H1 (cell line): Measurements from ENCODE around the gene STK11IP. TPM values are rescaled to one million over a fixed set of nuclear protein-coding genes. Genes with fewer than 3 reads are reported as not detected.

Source experiments
- CTCF ChIA-PET: fragments of 300-600 bp; sonication (Branson Sonifier 250); formaldehyde crosslinking; loops from one replicate; lab custom pipeline; 2021; ENCODE audit not compliant: partially characterized antibody; lab: Charles Lee
- POLR2A ChIA-PET: fragments of 300-600 bp; sonication (Branson Sonifier 250); formaldehyde crosslinking; loops from one replicate; lab custom pipeline; 2021; ENCODE audit warnings: inconsistent platforms; ENCODE audit not compliant: partially characterized antibody; lab: Charles Lee
- DNase-seq, 2 experiments: peaks; one replicate each; pipeline versions ENCODE4 v3.0.0 to v3.0.0-alpha.2; 2010 to 2022; ENCODE audit warnings: low spot score in 2 of 2, low read depth in 1 of 2, mixed read lengths in 1 of 2
- FAIRE-seq: peaks from 2 replicates; lab custom pipeline; 2011; peaks lifted over from hg19 to GRCh38; lab: Jason Lieb, UNC
- H2AFZ ChIP-seq: 2 replicates; pipeline ENCODE4 v1.8.1; 2012; ENCODE audit warnings: low read length, inconsistent platforms
- H2AK5ac ChIP-seq: 2 replicates; pipeline ENCODE4 v1.6.1; 2013; ENCODE audit warnings: low read depth, low read length
- H2BK120ac ChIP-seq: replicated peaks from 2 replicates; pipeline ENCODE3; 2013; ENCODE audit warnings: low read depth, low read length, inconsistent platforms
- H2BK12ac ChIP-seq: 2 replicates; pipeline ENCODE4 v1.6.1; 2013; ENCODE audit warnings: low read depth, low read length
- H2BK15ac ChIP-seq: 2 replicates; pipeline ENCODE4 v1.6.1; 2013; ENCODE audit warnings: low read length
- H2BK20ac ChIP-seq: 2 replicates; pipeline ENCODE4 v1.6.1; 2013; ENCODE audit warnings: low read length
- H2BK5ac ChIP-seq: 2 replicates; pipeline ENCODE4 v1.6.1; 2013; ENCODE audit warnings: low read depth, low read length
- H3K14ac ChIP-seq: 2 replicates; pipeline ENCODE4 v1.6.1; 2013; ENCODE audit warnings: inconsistent platforms; ENCODE audit not compliant: insufficient read length
- H3K18ac ChIP-seq: 2 replicates; pipeline ENCODE4 v1.6.1; 2013; ENCODE audit warnings: low read length; ENCODE audit errors: extremely low read depth
- H3K23ac ChIP-seq: 2 replicates; pipeline ENCODE4 v1.6.1; 2013; ENCODE audit warnings: inconsistent platforms; ENCODE audit not compliant: insufficient read length
- H3K23me2 ChIP-seq: 2 replicates; pipeline ENCODE4 v1.6.1; 2013; ENCODE audit warnings: low read depth, low read length
- H3K27ac ChIP-seq: 2 replicates; pipeline ENCODE4 v1.6.1; 2011; ENCODE audit warnings: low read depth, low read length, inconsistent platforms
- H3K27me3 ChIP-seq, 4 experiments: replicated peaks in 1 of 4; 1 replicate in 1 of 4; 2 replicates in 3 of 4; pipeline versions ENCODE4 v1.6.1 to v1.8.1; 2011 to 2013; ENCODE audit warnings: low read length in 3 of 4, mild to moderate bottlenecking in 3 of 4, inconsistent platforms in 2 of 4, mixed read lengths in 2 of 4, moderate library complexity in 1 of 4; ENCODE audit not compliant: control insufficient read depth in 3 of 4, insufficient read depth in 3 of 4; ENCODE audit errors: extremely low read depth in 1 of 4
- H3K36me3 ChIP-seq, 4 experiments: 2 replicates each; pipeline versions ENCODE4 v1.6.1 to v1.8.1; 2011 to 2013; ENCODE audit warnings: mild to moderate bottlenecking in 4 of 4, low read length in 3 of 4, moderate library complexity in 2 of 4, control low read depth in 1 of 4, inconsistent platforms in 1 of 4; ENCODE audit not compliant: insufficient read depth in 4 of 4, control insufficient read depth in 2 of 4
- H3K4ac ChIP-seq: replicated peaks from 2 replicates; pipeline ENCODE3; 2013; ENCODE audit warnings: low read length, low read depth, mixed read lengths, inconsistent platforms; ENCODE audit not compliant: insufficient read length
- H3K4me1 ChIP-seq, 4 experiments: replicated peaks in 1 of 4; 1 replicate in 1 of 4; 2 replicates in 3 of 4; pipeline versions ENCODE4 v1.6.1 to v1.8.1; 2011 to 2013; ENCODE audit warnings: low read length in 3 of 4, inconsistent platforms in 2 of 4, mixed read lengths in 1 of 4; ENCODE audit not compliant: insufficient read depth in 4 of 4, control insufficient read depth in 3 of 4
- H3K4me2 ChIP-seq, 2 experiments: 2 replicates each; pipeline versions ENCODE4 v1.6.1 to v1.8.1; 2011 to 2013; ENCODE audit warnings: low read depth in 2 of 2, low read length in 2 of 2, control low read depth in 1 of 2, inconsistent platforms in 1 of 2, mild to moderate bottlenecking in 1 of 2; ENCODE audit not compliant: insufficient read depth in 1 of 2
- H3K4me3 ChIP-seq, 4 experiments: fragments of 200-600, 300-600 bp in 1 of 4; sonication (generic), shearing (Covaris generic), sonication (Bioruptor Twin) in 1 of 4; 2 replicates each; pipeline versions ENCODE4 v1.5.1 to v1.8.1; 2011 to 2016; ENCODE audit warnings: low read length in 4 of 4, low read depth in 3 of 4, control low read depth in 2 of 4, inconsistent platforms in 2 of 4, mild to moderate bottlenecking in 2 of 4, mixed read lengths in 1 of 4, moderate library complexity in 1 of 4; ENCODE audit not compliant: insufficient read depth in 2 of 4; ENCODE audit errors: extremely low read depth in 1 of 4
- H3K56ac ChIP-seq: replicated peaks from 2 replicates; pipeline ENCODE3; 2013; ENCODE audit warnings: low read depth, mild to moderate bottlenecking, mixed read lengths, low read length, inconsistent platforms; ENCODE audit not compliant: insufficient read length
- H3K79me1 ChIP-seq: 2 replicates; pipeline ENCODE4 v1.6.1; 2013; ENCODE audit warnings: low read depth, low read length, control low read depth
- H3K79me2 ChIP-seq, 2 experiments: 2 replicates each; pipeline versions ENCODE4 v1.6.1 to v1.8.1; 2012 to 2013; ENCODE audit warnings: low read length in 2 of 2, mild to moderate bottlenecking in 2 of 2, inconsistent platforms in 1 of 2; ENCODE audit not compliant: insufficient read depth in 2 of 2, control insufficient read depth in 1 of 2
- H3K9ac ChIP-seq, 4 experiments: replicated peaks in 1 of 4; 1 replicate in 1 of 4; 2 replicates in 3 of 4; pipeline versions ENCODE4 v1.6.1 to v1.8.1; 2011 to 2013; ENCODE audit warnings: low read depth in 3 of 4, low read length in 3 of 4, control low read depth in 2 of 4, mild to moderate bottlenecking in 2 of 4, moderate library complexity in 2 of 4, inconsistent platforms in 1 of 4; ENCODE audit errors: extremely low read depth in 1 of 4
- H3K9me3 ChIP-seq, 2 experiments: 2 replicates each; pipeline versions ENCODE4 v1.6.1 to v1.8.1; 2012 to 2013; ENCODE audit warnings: mild to moderate bottlenecking in 2 of 2, moderate library complexity in 2 of 2, control low read depth in 1 of 2, inconsistent platforms in 1 of 2, low read depth in 1 of 2, low read length in 1 of 2, mixed read lengths in 1 of 2; ENCODE audit not compliant: insufficient read depth in 2 of 2
- H4K20me1 ChIP-seq, 2 experiments: replicated peaks in 1 of 2; 2 replicates each; pipeline versions ENCODE3 to v1.8.1; 2011 to 2013; ENCODE audit warnings: inconsistent platforms in 2 of 2, low read length in 2 of 2, mild to moderate bottlenecking in 1 of 2; ENCODE audit not compliant: insufficient read depth in 2 of 2, control insufficient read depth in 1 of 2
- H4K5ac ChIP-seq: 2 replicates; pipeline ENCODE4 v1.6.1; 2013; ENCODE audit warnings: low read length, low read depth, mixed read lengths, inconsistent platforms; ENCODE audit not compliant: insufficient read length
- H4K8ac ChIP-seq: 2 replicates; pipeline ENCODE4 v1.8.0; 2013; ENCODE audit warnings: mild to moderate bottlenecking, moderate library complexity, low read length, inconsistent platforms; ENCODE audit not compliant: insufficient read depth; ENCODE audit errors: extremely low read depth
- H4K91ac ChIP-seq: replicated peaks from 2 replicates; pipeline ENCODE3; 2013; ENCODE audit warnings: low read length, mixed read lengths, inconsistent platforms; ENCODE audit not compliant: insufficient read length
- ASH2L ChIP-seq: fragments of 200-600, 300-600 bp; sonication (generic); IDR thresholded peaks from one replicate; pipeline ENCODE4 v1.7.1; 2017; ENCODE audit warnings: low read length
- CHD1 ChIP-seq: IDR thresholded peaks from 2 replicates; pipeline ENCODE4 v1.6.1; 2012; ENCODE audit warnings: low read depth, low read length, improper control_type of control experiment
- EZH2 ChIP-seq: fragments of 200-600 bp; sonication (generic); IDR thresholded peaks from 2 replicates; pipeline ENCODE4 v1.7.1; 2012; ENCODE audit warnings: low read depth, mild to moderate bottlenecking, moderate library complexity, low read length, inconsistent platforms; ENCODE audit not compliant: severe bottlenecking
- HDAC6 ChIP-seq: IDR thresholded peaks from one replicate; pipeline ENCODE4 v1.7.1; 2012; ENCODE audit warnings: low read depth, mild to moderate bottlenecking, inconsistent platforms, low read length, moderate library complexity
- KDM5A ChIP-seq: fragments of 200-600 bp; IDR thresholded peaks from 2 replicates; pipeline ENCODE4 v1.7.1; 2012; ENCODE audit warnings: mild to moderate bottlenecking, low read length, inconsistent platforms, mixed read lengths
- NANOG ChIP-seq: IDR thresholded peaks from 2 replicates; pipeline ENCODE4 v1.6.1; 2011; ENCODE audit warnings: low read length, low read depth, mild to moderate bottlenecking, inconsistent platforms; ENCODE audit not compliant: insufficient read depth, poor library complexity, severe bottlenecking
- RAD21 ChIP-seq, 2 experiments: IDR thresholded peaks in 1 of 2; conservative IDR thresholded peaks in 1 of 2; 2 replicates each; pipeline ENCODE4 v1.6.1; 2011; ENCODE audit warnings: low read depth in 2 of 2, low read length in 2 of 2, improper control_type of control experiment in 1 of 2, inconsistent platforms in 1 of 2, mild to moderate bottlenecking in 1 of 2, moderate library complexity in 1 of 2
- RBBP5 ChIP-seq: IDR thresholded peaks from 2 replicates; pipeline ENCODE4 v1.7.1; 2012; ENCODE audit warnings: low read depth, mild to moderate bottlenecking, inconsistent platforms, low read length, moderate library complexity, borderline replicate concordance
- RNF2 ChIP-seq: fragments of 200-900, 300-1000 bp; sonication (generic); IDR thresholded peaks from 2 replicates; pipeline ENCODE4 v1.7.1; 2016; ENCODE audit warnings: borderline replicate concordance, low read depth, mild to moderate bottlenecking, antibody characterized with exemption, low read length; ENCODE audit not compliant: poor library complexity, severe bottlenecking; ENCODE audit errors: missing control alignments
- SRF ChIP-seq: IDR thresholded peaks from 2 replicates; pipeline ENCODE4 v1.6.1; 2011; ENCODE audit warnings: mild to moderate bottlenecking, low read depth, low read length, moderate library complexity
- SUZ12 ChIP-seq: fragments of 200-600 bp; sonication (generic); IDR thresholded peaks from 2 replicates; pipeline ENCODE4 v1.6.1; 2012; ENCODE audit warnings: mild to moderate bottlenecking, inconsistent platforms, low read length, moderate library complexity, mixed read lengths
- TBP ChIP-seq: IDR thresholded peaks from 2 replicates; pipeline ENCODE4 v1.6.1; 2011; ENCODE audit warnings: low read depth, low read length, improper control_type of control experiment
- TEAD4 ChIP-seq: IDR thresholded peaks from 2 replicates; pipeline ENCODE4 v1.6.1; 2012; ENCODE audit warnings: low read depth, low read length, inconsistent platforms, mixed read lengths
- ZNF274 ChIP-seq: IDR thresholded peaks from 2 replicates; pipeline ENCODE4 v1.7.0; 2012; ENCODE audit warnings: low read length, borderline replicate concordance; ENCODE audit errors: extremely low read depth
- WGBS, 2 experiments: shearing (Covaris generic) in 1 of 2; methylation state at CpG; one replicate each; pipeline versions ENCODE4 v1.1.6 to v1.1.7; 2013 to 2015; ENCODE audit warnings: low lambda C conversion rate in 2 of 2, mixed read lengths in 2 of 2, inconsistent platforms in 1 of 2, low coverage in 1 of 2, missing lambda C conversion rate in 1 of 2; ENCODE audit not compliant: insufficient replicate concordance in 2 of 2, insufficient coverage in 1 of 2, insufficient read length in 1 of 2; ENCODE audit errors: extremely low coverage in 1 of 2, missing lambda C conversion rate in 1 of 2; 5-methylcytosine and 5-hydroxymethylcytosine counted together
- polyA plus RNA-seq, 7 experiments: library from polyadenylated mRNA; depleted of rRNA in 3 of 7; stranded (reverse) in 5 of 7; unstranded in 2 of 7; fragments of >200 nt in 5 of 7; fragments of 200-250 nt in 2 of 7; gene quantifications; 1 replicate in 5 of 7; 2 replicates in 1 of 7; 4 replicates in 1 of 7; pipeline versions ENCODE4 v1.2.1 to v1.2.3, GENCODE V29; 2011 to 2013; ENCODE audit warnings: missing spikeins in 2 of 7, mixed read lengths in 2 of 7
- total RNA-seq: library from RNA; stranded (reverse); fragmentation: NEBNext Ultra II Directional; extraction: Animal tissue kit (Norgen Biotek cat#: 25700); gene quantifications from 2 replicates; pipeline ENCODE4 v1.2.1, GENCODE V29; 2021

STK11IP gene
- total and polyA plus RNA-seq, 2 of the 8 experiments (the other 6 are each of a cell fraction or from before 2014, with no cell fraction given), result 18.5 to 29.6 TPM

- no peak for TF ChIP-seq SUZ12
- no peak for TF ChIP-seq RBBP5
- no peak for TF ChIP-seq ASH2L
- TF ChIP-seq HDAC6, result no peak
- no peak for TF ChIP-seq RAD21 (IDR thresholded peaks at IDR 0.05 in 1 of 2, conservative IDR thresholded peaks at IDR 0.05 in 1 of 2; ENCODE audit: low read depth in 2 of 2, low read length in 2 of 2)
- TF ChIP-seq TBP, result no peak
- no peak for TF ChIP-seq NANOG
- TF ChIP-seq EZH2, result no peak
- TF ChIP-seq RNF2, result no peak
- TF ChIP-seq TEAD4, result no peak
- TF ChIP-seq SRF, result no peak
- TF ChIP-seq CHD1, result no peak
- TF ChIP-seq ZNF274, result no peak
- TF ChIP-seq KDM5A, result no peak
- TF ChIP-seq, all 59 proteins: peak for 0
- WGBS, 2 experiments, result 93% methylated on average over 9 of the region's 9 CpGs; no CpG with 5 or more reads in 1 of the 2 experiments
- no peak for FAIRE-seq
These were observed 40.2 kb downstream of the STK11IP start for GRCh38 chr2:219637842-219638185.

More at GRCh38 chr2:219637842-219638185, 40.2 kb downstream of the STK11IP start:
- Histone ChIP-seq H3K27ac (no peak overlapping the region), H3K23me2 (peaks cover 4% of the 10 kb centered on the region; the same call in 1 of the 2 replicates), H3K4me2 (no peak overlapping the region), H3K79me1 (no peaks in the 10 kb centered on the region), H2BK120ac (no peak overlapping the region), H2AK5ac (no peak overlapping the region), H4K5ac (no peak overlapping the region), H4K20me1 (peaks cover 0 to 4% of the 10 kb centered on the region in 2 experiments), H3K79me2 (no peaks in the 10 kb centered on the region), H3K4ac (no peak overlapping the region), H3K14ac (no peak overlapping the region), H4K91ac (no peak overlapping the region), H3K36me3 (no peaks in the 10 kb centered on the region), H3K9me3 (no peaks in the 10 kb centered on the region), H2BK5ac (no peak overlapping the region), H3K56ac (no peak overlapping the region), H2AFZ (no peak overlapping the region), H3K4me1 (no peaks in the 10 kb centered on the region; a peak in 2 of 7 replicates), H2BK20ac (no peak overlapping the region), H2BK12ac (no peak overlapping the region), H3K9ac (no peak overlapping the region), H3K4me3 (no peak overlapping the region), H3K18ac (no peak overlapping the region), H3K27me3 (peaks cover 0 to under 1% (median under 1%) of the 10 kb centered on the region in 4 experiments; a peak in 3 of 7 replicates), H2BK15ac (no peak overlapping the region), H4K8ac (peak overlapping the region; percentile 65; the same call in 1 of the 2 replicates), H3K23ac (no peak overlapping the region)
- DNase-seq, result no peak
- POLR2A ChIA-PET, result interaction anchor here (0.9 to 1.5 kb wide), 3 partner anchors 8 to 101 kb away, joined by 3 to 5 read pairs (median 4); no protein-coding TSS in a partner anchor
- CTCF ChIA-PET, result interaction anchor here (0.6 to 22.0 kb wide), 23 partner anchors 9 to 178 kb away, joined by 3 to 356 read pairs (median 5); partner anchors contain the start of gene SLC4A3
